Tongue (tissue), 2 donors: Measurements from ENCODE around the gene MIPOL1. TPM values are rescaled to one million over a fixed set of nuclear protein-coding genes. Genes with fewer than 3 reads are reported as not detected.

ENCODE experiments used
- DNase-seq: peaks from one replicate; pipeline ENCODE4 v3.0.0-alpha.2; 2015
- total RNA-seq: library from RNA; depleted of rRNA; stranded (reverse); fragments of >200 nt; gene quantifications from one replicate; pipeline ENCODE4 v1.2.3, GENCODE V29; 2014

MIPOL1 gene
- total RNA-seq, 1 donor from 2014 or later, result 35.4 TPM

- peak; percentile 51 for DNase-seq
These were observed 389.5 kb downstream of the MIPOL1 start for GRCh38 chr14:37587131-37587803.

GRCh38 chr14:37587881-37588666 lies 390.3 kb downstream of the MIPOL1 start:
- peak; percentile 32 for DNase-seq

GRCh38 chr14:37588667-37588955 lies 390.9 kb downstream of the MIPOL1 start:
- DNase-seq, result peak; percentile 47

GRCh38 chr14:37588956-37589714 lies 391.4 kb downstream of the MIPOL1 start:
- peak; percentile 42 for DNase-seq

GRCh38 chr14:37589715-37590427 lies 392.1 kb downstream of the MIPOL1 start:
- peak; percentile 33 for DNase-seq

GRCh38 chr14:37590428-37591139 lies 392.8 kb downstream of the MIPOL1 start:
- peak; percentile 36 for DNase-seq

GRCh38 chr14:37591311-37591940 lies 393.7 kb downstream of the MIPOL1 start:
- peak; percentile 32 for DNase-seq

- DNase-seq, result peak; percentile 19
These were observed 394.3 kb downstream of the MIPOL1 start for GRCh38 chr14:37591941-37592481.

- peak; percentile 34 for DNase-seq
These were observed 395.0 kb downstream of the MIPOL1 start for GRCh38 chr14:37592482-37593408.

- peak; percentile 33 for DNase-seq
These were observed 395.9 kb downstream of the MIPOL1 start for GRCh38 chr14:37593511-37594237.

- peak; percentile 94 for DNase-seq
These were observed 396.7 kb downstream of the MIPOL1 start for GRCh38 chr14:37594238-37594970.

- DNase-seq, result peak; percentile 53
These were observed 397.5 kb downstream of the MIPOL1 start, which contains the start of the genes FOXA1 and TTC6 for GRCh38 chr14:37594971-37595808. Gene FOXA1 (minus strand): TSS chr14:37595249. CDS start chr14:37594972, 277 bp downstream. Gene TTC6 (plus strand): TSS chr14:37595629. CDS start chr14:37622065, 26,436 bp downstream.

- peak; percentile 28 for DNase-seq
These were observed 398.3 kb downstream of the MIPOL1 start for GRCh38 chr14:37595809-37596621.

- DNase-seq, result peak; percentile 49
These were observed 399.2 kb downstream of the MIPOL1 start for GRCh38 chr14:37596790-37597472.

GRCh38 chr14:37597538-37597913 lies 399.8 kb downstream of the MIPOL1 start:
- DNase-seq, result peak; percentile 26
